ENCODE data around the gene RFX7.
A peak's percentile ranks its signal among the peaks of the same experiment; 100 is the strongest.

Gene RFX7

GRCh38 chr15:56150204-56150603 is 93.5 kb downstream of the RFX7 start:
- H3K4ac ChIP-seq (ENCODE audit: low read depth, low read length): no peak overlapping the region
- no peak overlapping the region for H3K23ac ChIP-seq (ENCODE audit: low read length)
- no peak overlapping the region for H4K8ac ChIP-seq (ENCODE audit: low read depth, low read length)
- peaks cover 0 to 5% of the 10 kb centered on the region in 2 experiments for H3K4me1 ChIP-seq (ENCODE audit: control insufficient read depth in 1 of 2, insufficient read depth in 2 of 2, low read length in 2 of 2)
- H3K14ac ChIP-seq (ENCODE audit: low read length): no peak overlapping the region
- no peaks in the 10 kb centered on the region for H3K9me3 ChIP-seq (ENCODE audit: insufficient read depth, low read depth, low read length)
- H3K9ac ChIP-seq (ENCODE audit: low read length): no peak overlapping the region
- no peak for DNase-seq
- no CpG with 5 or more reads among the region's 6 CpGs for WGBS (ENCODE audit: extremely low coverage, insufficient coverage, insufficient read length)
- H3K27me3 ChIP-seq (ENCODE audit: insufficient read depth, low read length): no peaks in the 10 kb centered on the region
- H3K4me3 ChIP-seq (ENCODE audit: low read depth, low read length): no peak overlapping the region
- H2BK5ac ChIP-seq (ENCODE audit: low read depth, low read length, poor library complexity): no peak overlapping the region
- no peak overlapping the region for H3K18ac ChIP-seq (ENCODE audit: low read length)
- no peak overlapping the region for H2AFZ ChIP-seq (ENCODE audit: insufficient read depth, low read length, poor library complexity)
- H3K79me2 ChIP-seq (ENCODE audit: control insufficient read depth, insufficient read depth, low read length, poor library complexity): no peaks in the 10 kb centered on the region
- no peak overlapping the region for H3K4me2 ChIP-seq (ENCODE audit: low read length)
- no peak overlapping the region for H4K91ac ChIP-seq (ENCODE audit: low read depth, low read length)
- H3K36me3 ChIP-seq (ENCODE audit: control insufficient read depth in 1 of 2, insufficient read depth in 2 of 2, low read length in 2 of 2): no peaks in the 10 kb centered on the region
- H2BK12ac ChIP-seq (ENCODE audit: low read length): no peak overlapping the region
- H2BK120ac ChIP-seq (ENCODE audit: insufficient read depth, low read length, poor library complexity): no peak overlapping the region
- H3K79me1 ChIP-seq (ENCODE audit: low read length): no peaks in the 10 kb centered on the region
- H4K12ac ChIP-seq (ENCODE audit: low read depth, low read length): peak overlapping the region; percentile 12
- no peak overlapping the region for H2AK5ac ChIP-seq (ENCODE audit: low read length)
- H3K27ac ChIP-seq (ENCODE audit: low read depth, low read length): no peak overlapping the region

GRCh38 chr15:56148064-56148463 is 95.6 kb downstream of the RFX7 start:
- Histone ChIP-seq H4K8ac (ENCODE audit: low read depth, low read length) (no peak overlapping the region), H4K91ac (ENCODE audit: low read depth, low read length) (no peak overlapping the region), H2AK5ac (ENCODE audit: low read length) (no peak overlapping the region)

GRCh38 chr15:56146756-56147155 is 96.9 kb downstream of the RFX7 start:
- no peaks in the 10 kb centered on the region for H3K27me3 ChIP-seq (ENCODE audit: insufficient read depth, low read length)
- H3K79me1 ChIP-seq (ENCODE audit: low read length): no peaks in the 10 kb centered on the region
- H3K4ac ChIP-seq (ENCODE audit: low read depth, low read length): no peak overlapping the region
- H4K91ac ChIP-seq (ENCODE audit: low read depth, low read length): no peak overlapping the region
- no peak overlapping the region for H3K14ac ChIP-seq (ENCODE audit: low read length)
- H2BK5ac ChIP-seq (ENCODE audit: low read depth, low read length, poor library complexity): no peak overlapping the region
- no peak overlapping the region for H3K4me3 ChIP-seq (ENCODE audit: low read depth, low read length)
- H3K18ac ChIP-seq (ENCODE audit: low read length): no peak overlapping the region
- H3K36me3 ChIP-seq (ENCODE audit: control insufficient read depth in 1 of 2, insufficient read depth in 2 of 2, low read length in 2 of 2): peaks cover 0 to 2% of the 10 kb centered on the region in 2 experiments
- H2BK120ac ChIP-seq (ENCODE audit: insufficient read depth, low read length, poor library complexity): no peak overlapping the region
- no peak overlapping the region for H3K4me2 ChIP-seq (ENCODE audit: low read length)
- no peaks in the 10 kb centered on the region for H3K79me2 ChIP-seq (ENCODE audit: control insufficient read depth, insufficient read depth, low read length, poor library complexity)
- H3K9me3 ChIP-seq (ENCODE audit: insufficient read depth, low read depth, low read length): no peaks in the 10 kb centered on the region
- H2AK5ac ChIP-seq (ENCODE audit: low read length): no peak overlapping the region
- H3K9ac ChIP-seq (ENCODE audit: low read length): no peak overlapping the region
- no peak overlapping the region for H3K27ac ChIP-seq (ENCODE audit: low read depth, low read length)
- WGBS (ENCODE audit: extremely low coverage, insufficient coverage, insufficient read length): no CpG with 5 or more reads among the region's 1 CpG
- no peak overlapping the region for H2AFZ ChIP-seq (ENCODE audit: insufficient read depth, low read length, poor library complexity)
- no peak overlapping the region for H2BK12ac ChIP-seq (ENCODE audit: low read length)
- DNase-seq: no peak
- H4K12ac ChIP-seq (ENCODE audit: low read depth, low read length): no peak overlapping the region
- no peak overlapping the region for H3K23ac ChIP-seq (ENCODE audit: low read length)
- no peak overlapping the region for H4K8ac ChIP-seq (ENCODE audit: low read depth, low read length)
- peaks cover 0 to 5% of the 10 kb centered on the region in 2 experiments for H3K4me1 ChIP-seq (ENCODE audit: control insufficient read depth in 1 of 2, insufficient read depth in 2 of 2, low read length in 2 of 2)

More at GRCh38 chr15:56148064-56148463, 95.6 kb downstream of the RFX7 start:
- H3K18ac ChIP-seq (ENCODE audit: low read length): no peak overlapping the region
- no peak for DNase-seq
- no peak overlapping the region for H2AFZ ChIP-seq (ENCODE audit: insufficient read depth, low read length, poor library complexity)
- H4K12ac ChIP-seq (ENCODE audit: low read depth, low read length): no peak overlapping the region
- H2BK12ac ChIP-seq (ENCODE audit: low read length): no peak overlapping the region
- H3K23ac ChIP-seq (ENCODE audit: low read length): no peak overlapping the region
- no peak overlapping the region for H3K4ac ChIP-seq (ENCODE audit: low read depth, low read length)
- H3K27ac ChIP-seq (ENCODE audit: low read depth, low read length): no peak overlapping the region
- H2BK120ac ChIP-seq (ENCODE audit: insufficient read depth, low read length, poor library complexity): no peak overlapping the region
- H3K79me1 ChIP-seq (ENCODE audit: low read length): no peaks in the 10 kb centered on the region
- peaks cover 0 to 5% of the 10 kb centered on the region in 2 experiments for H3K4me1 ChIP-seq (ENCODE audit: control insufficient read depth in 1 of 2, insufficient read depth in 2 of 2, low read length in 2 of 2)
- no peaks in the 10 kb centered on the region for H3K36me3 ChIP-seq (ENCODE audit: control insufficient read depth in 1 of 2, insufficient read depth in 2 of 2, low read length in 2 of 2)
- WGBS (ENCODE audit: extremely low coverage, insufficient coverage, insufficient read length): no CpG with 5 or more reads among the region's 3 CpGs
- no peaks in the 10 kb centered on the region for H3K9me3 ChIP-seq (ENCODE audit: insufficient read depth, low read depth, low read length)
- no peak overlapping the region for H3K4me3 ChIP-seq (ENCODE audit: low read depth, low read length)
- no peak overlapping the region for H3K14ac ChIP-seq (ENCODE audit: low read length)
- H3K9ac ChIP-seq (ENCODE audit: low read length): no peak overlapping the region
- H3K27me3 ChIP-seq (ENCODE audit: insufficient read depth, low read length): no peaks in the 10 kb centered on the region
- H3K79me2 ChIP-seq (ENCODE audit: control insufficient read depth, insufficient read depth, low read length, poor library complexity): no peaks in the 10 kb centered on the region
- H2BK5ac ChIP-seq (ENCODE audit: low read depth, low read length, poor library complexity): no peak overlapping the region
- no peak overlapping the region for H3K4me2 ChIP-seq (ENCODE audit: low read length)

GRCh38 chr15:56128081-56128480 is 115.6 kb downstream of the RFX7 start:
- H3K23ac ChIP-seq (ENCODE audit: low read length): no peak overlapping the region
- H3K18ac ChIP-seq (ENCODE audit: low read length): no peak overlapping the region
- no peak overlapping the region for H2BK5ac ChIP-seq (ENCODE audit: low read depth, low read length, poor library complexity)
- no peaks in the 10 kb centered on the region for H3K27me3 ChIP-seq (ENCODE audit: insufficient read depth, low read length)
- no peaks in the 10 kb centered on the region for H3K79me1 ChIP-seq (ENCODE audit: low read length)
- no peak overlapping the region for H3K14ac ChIP-seq (ENCODE audit: low read length)
- H3K79me2 ChIP-seq (ENCODE audit: control insufficient read depth, insufficient read depth, low read length, poor library complexity): no peaks in the 10 kb centered on the region
- no peaks in the 10 kb centered on the region for H3K4me1 ChIP-seq (ENCODE audit: control insufficient read depth in 1 of 2, insufficient read depth in 2 of 2, low read length in 2 of 2)
- H3K36me3 ChIP-seq (ENCODE audit: control insufficient read depth in 1 of 2, insufficient read depth in 2 of 2, low read length in 2 of 2): peaks cover 2 to 3% of the 10 kb centered on the region in 2 experiments
- no peak overlapping the region for H2AFZ ChIP-seq (ENCODE audit: insufficient read depth, low read length, poor library complexity)
- H3K9ac ChIP-seq (ENCODE audit: low read length): no peak overlapping the region
- H3K4me2 ChIP-seq (ENCODE audit: low read length): no peak overlapping the region
- H2AK5ac ChIP-seq (ENCODE audit: low read length): no peak overlapping the region
- no peak overlapping the region for H4K91ac ChIP-seq (ENCODE audit: low read depth, low read length)
- no peak overlapping the region for H3K4ac ChIP-seq (ENCODE audit: low read depth, low read length)
- H2BK12ac ChIP-seq (ENCODE audit: low read length): no peak overlapping the region
- H3K4me3 ChIP-seq (ENCODE audit: low read depth, low read length): no peak overlapping the region
- DNase-seq: no peak
- no peaks in the 10 kb centered on the region for H3K9me3 ChIP-seq (ENCODE audit: insufficient read depth, low read depth, low read length)
- H3K27ac ChIP-seq (ENCODE audit: low read depth, low read length): no peak overlapping the region
- no peak overlapping the region for H4K8ac ChIP-seq (ENCODE audit: low read depth, low read length)
- no peak overlapping the region for H2BK120ac ChIP-seq (ENCODE audit: insufficient read depth, low read length, poor library complexity)
- H4K12ac ChIP-seq (ENCODE audit: low read depth, low read length): no peak overlapping the region

Measured in trophoblast cell (in vitro differentiated cells and primary cell).